ENCODE data around the gene OR2H2. TPM values are rescaled to one million over a fixed set of nuclear protein-coding genes. Genes with fewer than 3 reads are reported as not detected.

OR2H2 gene
- total RNA-seq, 4 donors from 2014 or later, result not detected

- peak; percentile 59 to 84 (median 71) for DNase-seq
- H3K27me3 ChIP-seq, result peaks cover 0 to 6% of the 10 kb centered on the region in 2 donors
- H3K4me1 ChIP-seq, result peaks cover 0 to 42% (median 7%) of the 10 kb centered on the region in 4 donors
- no peaks in the 10 kb centered on the region for H3K9me3 ChIP-seq
- no peak for TF ChIP-seq CTCF (IDR thresholded peaks at IDR 0.05)
- no peak for TF ChIP-seq POLR2A (IDR thresholded peaks at IDR 0.05)
- H3K27ac ChIP-seq, result peak overlapping the region; percentile 74 to 83 (median 80)
- no peaks in the 10 kb centered on the region for H3K36me3 ChIP-seq
- H3K4me3 ChIP-seq, result peak overlapping the region; percentile 62 to 85 (median 73)
These were observed 47.2 kb downstream of the OR2H2 start for GRCh38 chr6:29631860-29632731.

- Histone ChIP-seq H3K36me3 (no peaks in the 10 kb centered on the region), H3K9me3 (no peaks in the 10 kb centered on the region), H3K4me1 (peaks cover 0 to 35% (median 7%) of the 10 kb centered on the region in 4 donors), H3K27ac (peak within 1 kb of the TSS; percentile 74 to 83 (median 80)), H3K27me3 (no peaks in the 10 kb centered on the region), H3K4me3 (peak within 1 kb of the TSS; percentile 62 to 85 (median 73))
- DNase-seq, result peak; percentile 73 to 90 (median 80)
- peak in 1 of 2 donors; percentile 30 for TF ChIP-seq POLR2A (IDR thresholded peaks at IDR 0.05)
- TF ChIP-seq CTCF (IDR thresholded peaks at IDR 0.05), result no peak
These were observed 48.0 kb downstream of the OR2H2 start, which contains the start of gene GABBR1 for GRCh38 chr6:29632789-29633533. Gene GABBR1 (minus strand): TSS chr6:29633183. CDS start chr6:29632385, 798 bp downstream.

- Histone ChIP-seq H3K4me1 (peaks cover 0 to 31% (median 7%) of the 10 kb centered on the region in 4 donors), H3K27me3 (no peaks in the 10 kb centered on the region), H3K4me3 (peak overlapping the region; percentile 62 to 85 (median 73)), H3K27ac (peak overlapping the region in 3 of 4 donors; percentile 74 to 83 (median 80)), H3K9me3 (no peaks in the 10 kb centered on the region), H3K36me3 (no peaks in the 10 kb centered on the region)
- TF ChIP-seq POLR2A (IDR thresholded peaks at IDR 0.05) (no peak), CTCF (IDR thresholded peaks at IDR 0.05) (no peak)
- DNase-seq, result no peak
These were observed 48.6 kb downstream of the OR2H2 start for GRCh38 chr6:29633534-29633905.

GRCh38 chr6:29637247-29637646 lies 52.3 kb downstream of the OR2H2 start:
- Histone ChIP-seq H3K4me3 (no peak overlapping the region), H3K4me1 (peaks cover 0 to 11% (median 0%) of the 10 kb centered on the region in 4 donors), H3K9me3 (no peaks in the 10 kb centered on the region), H3K27me3 (no peaks in the 10 kb centered on the region), H3K27ac (no peak overlapping the region), H3K36me3 (no peaks in the 10 kb centered on the region)
- no peak for DNase-seq
- no peak for TF ChIP-seq CTCF (IDR thresholded peaks at IDR 0.05)
- no peak for TF ChIP-seq POLR2A (IDR thresholded peaks at IDR 0.05)

Small RNA genes lying within 50 kb of the gene (small RNA-seq; reads per million reads assigned to genes)
- gene SNORD32B (0.06 to 0.70 reads per million in 2 donors), gene SUMO2P1 (0.57 to 0.94 reads per million in 2 donors), gene TMEM183AP1 (0 reads per million in 2 donors)

Other genes with a start within 250 kb of the OR2H2 start
- not detected for gene OR5V1, start 216.3 kb upstream of the OR2H2 start, total RNA-seq
- gene OR12D3, start 209.8 kb upstream of the OR2H2 start, total RNA-seq, result not detected
- not detected for gene OR12D2, start 189.5 kb upstream of the OR2H2 start, total RNA-seq
- not detected for gene OR12D1, start 170.2 kb upstream of the OR2H2 start, total RNA-seq
- gene OR10C1, start 145.8 kb upstream of the OR2H2 start, total RNA-seq, result not detected
- gene OR11A1, start 128.1 kb upstream of the OR2H2 start, total RNA-seq, result not detected
- gene OR2H1, start 128.0 kb upstream of the OR2H2 start, total RNA-seq, result not detected
- under 1 TPM in 1 of 4 donors, not detected in 3; 0.94 TPM for gene MAS1L, start 97.2 kb upstream of the OR2H2 start, total RNA-seq
- 10 to 100 TPM in 1 of 4 donors, 1 to 10 TPM in 3; 1.6 to 24.8 (median 2.0) TPM for gene UBD, start 25.4 kb upstream of the OR2H2 start, total RNA-seq
- 10 to 100 TPM in 3 of 4 donors, 1 to 10 TPM in 1; 4.7 to 92.4 (median 16.9) TPM for gene GABBR1, start 48.1 kb downstream of the OR2H2 start, total RNA-seq
- gene MOG, start 72.0 kb downstream of the OR2H2 start, total RNA-seq, result not detected
- 1 to 10 TPM in 1 of 4 donors, not detected in 3; 1.6 TPM for gene ZFP57, start 96.0 kb downstream of the OR2H2 start, total RNA-seq
- 100 to 1,000 TPM; 213 to 359 (median 299) TPM for gene HLA-F, start 138.3 kb downstream of the OR2H2 start, total RNA-seq
- gene HLA-G, start 242.7 kb downstream of the OR2H2 start, total RNA-seq, result under 1 TPM in 1 of 4 donors, not detected in 3; 0.67 TPM

All from Peyer's patch (tissue), 4 donors.